ENCODE data around the gene BABAM2. TPM values are rescaled to one million over a fixed set of nuclear protein-coding genes. Genes with fewer than 3 reads are reported as not detected.

BABAM2 gene
- total and polyA plus RNA-seq, 9 of the 15 experiments (the other 6 are each of a cell fraction or from before 2014, with no cell fraction given): 10.9 to 37.4 (median 25.6) TPM

- FAIRE-seq: peak; percentile 60
- TF ChIP-seq ZNF124 (CRISPR knock-in tag; IDR thresholded peaks at IDR 0.05) (no peak), HDAC8 (tag; IDR thresholded peaks at IDR 0.05) (no peak), IFI16 (CRISPR knock-in tag; IDR thresholded peaks at IDR 0.05) (no peak)
- no peak for ATAC-seq
- Histone ChIP-seq H4K20me1 (replicated peaks; ENCODE audit: control insufficient read depth, insufficient read depth, low read length) (no peaks in the 10 kb centered on the region), H3K4me2 (ENCODE audit: insufficient read depth, low read length) (no peak overlapping the region), H2AFZ (ENCODE audit: low read depth, low read length) (no peak overlapping the region), H3K79me2 (ENCODE audit: control insufficient read depth, insufficient read depth, low read length) (no peaks in the 10 kb centered on the region), H3K27ac (ENCODE audit: extremely low read depth, low read depth, low read length) (no peak overlapping the region), H3K36me3 (ENCODE audit: control insufficient read depth, insufficient read depth, low read length) (no peaks in the 10 kb centered on the region), H3K9me3 (replicated peaks; ENCODE audit: control insufficient read depth, insufficient read depth, low read depth, low read length) (no peaks in the 10 kb centered on the region), H3K9ac (ENCODE audit: insufficient read depth in 1 of 2, low read depth in 2 of 2, low read length in 2 of 2) (no peak overlapping the region), H3K4me3 (no peak overlapping the region), H3K4me1 (replicated peaks in 1 of 2; ENCODE audit: control insufficient read depth in 2 of 2, insufficient read depth in 2 of 2, low read length in 2 of 2) (no peaks in the 10 kb centered on the region; a peak in 1 of 5 replicates), H3K27me3 (ENCODE audit: control insufficient read depth in 2 of 2, insufficient read depth in 2 of 2, low read length in 2 of 2) (no peaks in the 10 kb centered on the region), H3K9me1 (ENCODE audit: control insufficient read depth, insufficient read depth, low read length) (no peaks in the 10 kb centered on the region)
- in situ Hi-C loops (cut with MboI) (no loop called here), intact Hi-C loops (cut with micrococcal nuclease) (no loop called here)
- ChIA-PET CTCF (ENCODE audit: low intra/inter-chr PET ratio) (interaction anchor here (0.6 to 0.7 kb wide), 2 partner anchors 12 to 279 kb away, joined by 3 to 4 read pairs; no protein-coding TSS in a partner anchor), POLR2A (interaction anchor here (1.2 kb wide), 1 partner anchor 10 kb away, joined by 3 read pairs; no protein-coding TSS in a partner anchor)
- no peak for DNase-seq (ENCODE audit: extremely low read depth in 1 of 4, low spot score in 3 of 4)
- WGBS (ENCODE audit: insufficient coverage, low coverage, missing lambda C conversion rate): 62% methylated on average over 9 of the region's 9 CpGs
- no TSS peak for BruUV-seq (replicated peaks)
These were observed 243.2 kb downstream of the BABAM2 start for GRCh38 chr2:28133778-28134177.

GRCh38 chr2:28134262-28134812, 243.8 kb downstream of the BABAM2 start:
- no peaks in the 10 kb centered on the region for H3K9me1 ChIP-seq (ENCODE audit: control insufficient read depth, insufficient read depth, low read length)
- WGBS (ENCODE audit: insufficient coverage, low coverage, missing lambda C conversion rate): 45% methylated on average over 4 of the region's 4 CpGs
- TF ChIP-seq DDX20 (tag; IDR thresholded peaks at IDR 0.05; ENCODE audit: low read depth) (no peak), ZBTB5 (IDR thresholded peaks at IDR 0.05) (no peak), RBM25 (IDR thresholded peaks at IDR 0.05; ENCODE audit: low read depth, low read length, severe bottlenecking) (no peak), ZNF354B (CRISPR knock-in tag; IDR thresholded peaks at IDR 0.05) (no peak), ZNF75A (CRISPR knock-in tag; IDR thresholded peaks at IDR 0.05) (no peak)

More at GRCh38 chr2:28134262-28134812, 243.8 kb downstream of the BABAM2 start:
- in situ Hi-C loops (cut with MboI): no loop called here
- DNase-seq (ENCODE audit: extremely low read depth in 1 of 4, low spot score in 3 of 4) (no peak), FAIRE-seq (no peak), ATAC-seq (no peak)
- Histone ChIP-seq H2AFZ (ENCODE audit: low read depth, low read length) (no peak overlapping the region), H3K36me3 (ENCODE audit: control insufficient read depth, insufficient read depth, low read length) (no peaks in the 10 kb centered on the region), H3K4me2 (ENCODE audit: insufficient read depth, low read length) (no peak overlapping the region), H3K9ac (ENCODE audit: insufficient read depth in 1 of 2, low read depth in 2 of 2, low read length in 2 of 2) (no peak overlapping the region), H3K4me1 (replicated peaks in 1 of 2; ENCODE audit: control insufficient read depth in 2 of 2, insufficient read depth in 2 of 2, low read length in 2 of 2) (no peaks in the 10 kb centered on the region; a peak in 1 of 5 replicates), H3K27ac (ENCODE audit: extremely low read depth, low read depth, low read length) (no peak overlapping the region), H3K27me3 (ENCODE audit: control insufficient read depth in 2 of 2, insufficient read depth in 2 of 2, low read length in 2 of 2) (no peaks in the 10 kb centered on the region), H3K79me2 (ENCODE audit: control insufficient read depth, insufficient read depth, low read length) (no peaks in the 10 kb centered on the region), H3K9me3 (replicated peaks; ENCODE audit: control insufficient read depth, insufficient read depth, low read depth, low read length) (no peaks in the 10 kb centered on the region), H3K4me3 (no peak overlapping the region), H4K20me1 (replicated peaks; ENCODE audit: control insufficient read depth, insufficient read depth, low read length) (no peaks in the 10 kb centered on the region)
- intact Hi-C loops (cut with micrococcal nuclease): no loop called here
- ChIA-PET POLR2A (interaction anchor here (1.2 kb wide), 1 partner anchor 10 kb away, joined by 3 read pairs; no protein-coding TSS in a partner anchor), CTCF (ENCODE audit: low intra/inter-chr PET ratio) (interaction anchor here (0.6 to 0.7 kb wide), 2 partner anchors 13 to 279 kb away, joined by 3 to 4 read pairs; no protein-coding TSS in a partner anchor)
- no TSS peak for BruUV-seq (replicated peaks)
